ENCODE data around the gene BAZ1B.
"Not testable (repeated sequence)": the region's sequence is repeated elsewhere in the genome, so short reads cannot be mapped to it uniquely, and the experiment has no call there.

The BAZ1B gene

DNA sequence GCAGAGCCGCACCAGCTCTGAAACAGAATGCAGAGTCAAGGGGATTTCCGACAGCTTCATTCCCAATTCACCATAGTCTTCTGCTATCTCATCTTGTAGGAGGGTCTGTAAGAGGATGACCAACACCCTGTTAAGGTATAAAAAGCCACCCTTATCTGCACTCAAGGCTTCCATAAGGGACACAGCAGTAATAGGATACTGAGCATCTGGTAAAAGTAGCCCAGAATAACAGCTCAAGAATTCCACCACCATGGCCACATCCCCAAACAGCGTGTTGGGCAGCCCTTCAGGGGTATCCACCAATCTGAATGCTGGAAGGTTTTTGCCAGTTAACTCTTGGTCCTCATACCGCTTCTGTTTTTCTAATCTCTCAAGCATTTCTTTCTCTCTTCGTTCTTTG is 44.7 kb downstream of the BAZ1B start:
- Histone ChIP-seq H3K36me3 (ENCODE audit: control insufficient read depth in 2 of 2, insufficient read depth in 1 of 2, low read length in 2 of 2) (peaks cover 70 to 74% of the 10 kb centered on the region in 2 experiments), H3K27ac (ENCODE audit: extremely low read depth, low read depth, low read length) (no peak overlapping the region), H3K4me1 (ENCODE audit: control insufficient read depth, insufficient read depth, low read length) (no peaks in the 10 kb centered on the region), H3K4me3 (ENCODE audit: low read depth, low read length) (no peak overlapping the region), H3K9me3 (ENCODE audit: control insufficient read depth, insufficient read depth, low read depth, low read length) (no peaks in the 10 kb centered on the region)
- TF ChIP-seq GFI1B (tag by site-specific recombination; IDR thresholded peaks at IDR 0.05) (no peak), ZNF629 (tag by site-specific recombination; IDR thresholded peaks at IDR 0.05) (no peak), ZNF555 (tag by site-specific recombination; conservative IDR thresholded peaks at IDR 0.05) (no peak), YY1 (tag by site-specific recombination; IDR thresholded peaks at IDR 0.05) (no peak), ZNF660 (tag by site-specific recombination; IDR thresholded peaks at IDR 0.05) (no peak), ZNF560 (tag by site-specific recombination; IDR thresholded peaks at IDR 0.05; ENCODE audit: borderline replicate concordance) (no peak), FEZF1 (tag by site-specific recombination; IDR thresholded peaks at IDR 0.05) (no peak), SALL2 (tag by site-specific recombination; IDR thresholded peaks at IDR 0.05; ENCODE audit: borderline replicate concordance) (no peak), ZNF266 (tag by site-specific recombination; IDR thresholded peaks at IDR 0.05; ENCODE audit: low read depth) (no peak), KLF7 (tag by site-specific recombination; IDR thresholded peaks at IDR 0.05; ENCODE audit: borderline replicate concordance) (no peak), ZNF785 (tag by site-specific recombination; IDR thresholded peaks at IDR 0.05) (no peak), ZNF433 (tag by site-specific recombination; IDR thresholded peaks at IDR 0.05; ENCODE audit: low read depth) (no peak)
- ChIA-PET CTCF (interaction anchor here (0.7 to 1.6 kb wide), 2 partner anchors 25 to 26 kb away, joined by 3 to 5 read pairs; no protein-coding TSS in a partner anchor), POLR2A (no interaction called here)

DNA sequence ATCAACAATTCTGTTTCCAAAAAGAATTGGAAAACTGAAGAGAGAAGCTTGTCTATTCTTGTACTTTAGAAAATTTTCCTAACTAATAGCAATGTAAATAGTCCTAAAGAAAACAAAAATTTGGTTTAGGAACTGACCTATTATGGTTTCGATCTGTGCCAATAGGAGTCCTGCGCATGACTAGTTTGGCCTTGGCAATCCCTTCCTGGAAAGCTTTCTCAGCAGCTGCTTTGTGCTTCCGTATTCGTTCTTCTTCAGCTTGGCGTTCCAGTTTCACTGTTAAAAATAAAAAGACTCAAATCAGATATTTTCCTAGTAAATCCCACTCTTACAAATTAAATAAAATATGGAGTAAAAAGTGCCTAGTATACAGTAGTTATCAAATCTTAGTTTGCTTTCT is 51.9 kb downstream of the BAZ1B start:
- H3K4me1 ChIP-seq (ENCODE audit: control insufficient read depth, insufficient read depth, low read length), result no peaks in the 10 kb centered on the region
- TF ChIP-seq ZNF112 (tag by site-specific recombination; IDR thresholded peaks at IDR 0.05), result no peak
- TF ChIP-seq OVOL3 (tag by site-specific recombination; IDR thresholded peaks at IDR 0.05), result no peak
- TF ChIP-seq, protein P1, sequence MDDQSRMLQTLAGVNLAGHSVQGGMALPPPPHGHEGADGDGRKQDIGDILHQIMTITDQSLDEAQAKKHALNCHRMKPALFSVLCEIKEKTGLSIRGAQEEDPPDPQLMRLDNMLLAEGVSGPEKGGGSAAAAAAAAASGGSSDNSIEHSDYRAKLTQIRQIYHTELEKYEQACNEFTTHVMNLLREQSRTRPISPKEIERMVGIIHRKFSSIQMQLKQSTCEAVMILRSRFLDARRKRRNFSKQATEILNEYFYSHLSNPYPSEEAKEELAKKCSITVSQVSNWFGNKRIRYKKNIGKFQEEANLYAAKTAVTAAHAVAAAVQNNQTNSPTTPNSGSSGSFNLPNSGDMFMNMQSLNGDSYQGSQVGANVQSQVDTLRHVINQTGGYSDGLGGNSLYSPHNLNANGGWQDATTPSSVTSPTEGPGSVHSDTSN (CRISPR knock-in tag; IDR thresholded peaks at IDR 0.05), result no peak
- H3K27ac ChIP-seq (ENCODE audit: extremely low read depth, low read depth, low read length), result no peak overlapping the region
- no peaks in the 10 kb centered on the region for H3K9me3 ChIP-seq (ENCODE audit: control insufficient read depth, insufficient read depth, low read depth, low read length)
- H3K4me3 ChIP-seq (ENCODE audit: low read depth, low read length), result no peak overlapping the region
- POLR2A ChIA-PET, result no interaction called here
- CTCF ChIA-PET, result interaction anchor here (1.6 kb wide), 1 partner anchor 18 kb away, joined by 5 read pairs; no protein-coding TSS in a partner anchor
- H3K36me3 ChIP-seq (ENCODE audit: control insufficient read depth in 2 of 2, insufficient read depth in 1 of 2, low read length in 2 of 2), result peaks cover 72 to 85% of the 10 kb centered on the region in 2 experiments

DNA sequence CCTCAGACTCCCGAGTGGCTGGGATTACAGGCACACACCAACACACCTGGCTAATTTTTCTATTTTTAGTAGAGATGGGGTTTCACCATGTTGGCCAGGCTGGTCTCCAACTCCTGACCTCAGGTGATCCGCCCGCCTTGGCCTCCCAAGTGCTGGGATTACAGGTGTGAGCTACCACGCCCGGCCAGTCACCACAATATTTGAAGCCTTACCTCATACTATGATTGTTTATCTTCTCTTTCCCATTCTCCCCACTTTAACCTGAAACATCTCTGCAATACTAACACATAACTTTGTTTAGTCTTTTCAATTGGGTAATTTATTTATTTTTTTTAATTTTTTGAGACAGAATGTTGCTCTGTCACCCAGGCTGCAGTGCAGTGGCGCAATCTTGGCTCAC is 55.0 kb downstream of the BAZ1B start:
- ChIA-PET POLR2A (interaction anchor here (0.6 kb wide), 1 partner anchor 210 kb away, joined by 8 read pairs; no protein-coding TSS in a partner anchor), CTCF (interaction anchor here (0.6 kb wide), 2 partner anchors 20 to 59 kb away, joined by 4 read pairs; no protein-coding TSS in a partner anchor)
- H3K4me1 ChIP-seq (ENCODE audit: control insufficient read depth, insufficient read depth, low read length); H3K9me3 ChIP-seq (ENCODE audit: control insufficient read depth, insufficient read depth, low read depth, low read length); H3K4me3 ChIP-seq (ENCODE audit: low read depth, low read length); H3K27ac ChIP-seq (ENCODE audit: extremely low read depth, low read depth, low read length): not testable (repeated sequence)
- 0 out of 2 replicates have a peak, but pooled peaks have one; percentile 26 for TF ChIP-seq KLF1 (tag by site-specific recombination; IDR thresholded peaks at IDR 0.05)
- peaks cover 84 to 92% of the 10 kb centered on the region in 2 experiments for H3K36me3 ChIP-seq (ENCODE audit: control insufficient read depth in 2 of 2, insufficient read depth in 1 of 2, low read length in 2 of 2)

DNA sequence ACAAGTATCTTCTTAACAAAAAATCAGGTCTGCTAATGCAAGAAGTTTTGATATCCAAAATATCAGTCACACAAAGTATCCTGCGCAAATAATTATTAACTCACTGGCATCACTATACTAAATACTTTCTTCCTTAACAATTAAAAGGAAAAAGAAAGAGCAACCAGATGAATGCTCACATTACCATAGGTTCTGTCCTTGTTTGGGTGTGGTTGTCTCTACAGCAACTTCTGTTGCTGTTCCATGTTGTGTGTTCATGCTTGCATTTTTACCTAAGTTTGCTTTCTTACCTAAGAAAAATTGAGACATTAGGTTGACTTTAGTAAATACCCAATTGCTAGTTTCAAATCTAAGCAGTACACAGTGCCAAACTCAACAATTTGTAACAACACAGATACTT is 56.0 kb downstream of the BAZ1B start:
- Histone ChIP-seq H3K4me1 (ENCODE audit: control insufficient read depth, insufficient read depth, low read length) (no peaks in the 10 kb centered on the region), H3K4me3 (ENCODE audit: low read depth, low read length) (no peak overlapping the region), H3K36me3 (ENCODE audit: control insufficient read depth in 2 of 2, insufficient read depth in 1 of 2, low read length in 2 of 2) (peaks cover 84 to 98% of the 10 kb centered on the region in 2 experiments), H3K27ac (ENCODE audit: extremely low read depth, low read depth, low read length) (no peak overlapping the region), H3K9me3 (ENCODE audit: control insufficient read depth, insufficient read depth, low read depth, low read length) (no peaks in the 10 kb centered on the region)
- ChIA-PET CTCF (interaction anchor here (1.5 kb wide), 1 partner anchor 13 kb away, joined by 10 read pairs; no protein-coding TSS in a partner anchor), POLR2A (no interaction called here)
- TF ChIP-seq ZNF416 (tag by site-specific recombination; IDR thresholded peaks at IDR 0.05), result no peak
- no peak for TF ChIP-seq ZNF169 (tag by site-specific recombination; IDR thresholded peaks at IDR 0.05)
- no peak for TF ChIP-seq ZFP37 (tag by site-specific recombination; IDR thresholded peaks at IDR 0.05)
- TF ChIP-seq, protein P2, sequence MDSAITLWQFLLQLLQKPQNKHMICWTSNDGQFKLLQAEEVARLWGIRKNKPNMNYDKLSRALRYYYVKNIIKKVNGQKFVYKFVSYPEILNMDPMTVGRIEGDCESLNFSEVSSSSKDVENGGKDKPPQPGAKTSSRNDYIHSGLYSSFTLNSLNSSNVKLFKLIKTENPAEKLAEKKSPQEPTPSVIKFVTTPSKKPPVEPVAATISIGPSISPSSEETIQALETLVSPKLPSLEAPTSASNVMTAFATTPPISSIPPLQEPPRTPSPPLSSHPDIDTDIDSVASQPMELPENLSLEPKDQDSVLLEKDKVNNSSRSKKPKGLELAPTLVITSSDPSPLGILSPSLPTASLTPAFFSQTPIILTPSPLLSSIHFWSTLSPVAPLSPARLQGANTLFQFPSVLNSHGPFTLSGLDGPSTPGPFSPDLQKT (IDR thresholded peaks at IDR 0.05; ENCODE audit: borderline replicate concordance, low read depth, low read length), result no peak
- no peak for TF ChIP-seq ZFP41 (tag by site-specific recombination; IDR thresholded peaks at IDR 0.05; ENCODE audit: borderline replicate concordance)
- no peak for TF ChIP-seq ZNF785 (tag by site-specific recombination; IDR thresholded peaks at IDR 0.05)
- no peak for TF ChIP-seq BCL11B (tag by site-specific recombination; IDR thresholded peaks at IDR 0.05; ENCODE audit: low read depth)
- no peak for TF ChIP-seq ZNF777 (tag by site-specific recombination; IDR thresholded peaks at IDR 0.05; ENCODE audit: borderline replicate concordance)
- no peak for TF ChIP-seq ZNF341 (tag by site-specific recombination; IDR thresholded peaks at IDR 0.05; ENCODE audit: low read depth)
- TF ChIP-seq ZNF302 (tag by site-specific recombination; IDR thresholded peaks at IDR 0.05; ENCODE audit: low read depth), result no peak
- no peak for TF ChIP-seq ZNF48 (tag by site-specific recombination; IDR thresholded peaks at IDR 0.05)
- TF ChIP-seq ZNF768 (tag by site-specific recombination; IDR thresholded peaks at IDR 0.05), result no peak
- no peak for TF ChIP-seq ZNF555 (tag by site-specific recombination; conservative IDR thresholded peaks at IDR 0.05)

All from HEK293 (cell line).